ENCODE results near the gene VPS4A. TPM values are rescaled to one million over a fixed set of nuclear protein-coding genes. Genes with fewer than 3 reads are reported as not detected.

The VPS4A gene
- total and polyA plus RNA-seq, 7 donors = 38.1 to 76.2 (median 56.5) TPM

- peaks cover 4 to 75% of the 10 kb centered on the region in 2 donors for H3K36me3 ChIP-seq (ENCODE audit: insufficient read depth in 1 of 2, low read depth in 1 of 2)
- no peaks in the 10 kb centered on the region for H3K9me3 ChIP-seq
- ATAC-seq = no peak
- 64 to 69% (median 69%) methylated on average over 6 of the region's 6 CpGs for WGBS, 3 donors
- peak overlapping the region; percentile 92 for H3K4me3 ChIP-seq
- peaks cover 68% of the 10 kb centered on the region for H3K4me1 ChIP-seq
- DNase-seq = no peak
- intact Hi-C loops (cut with DNase I) = no loop called here
- TF ChIP-seq CTCF (IDR thresholded peaks at IDR 0.05) = no peak
- H3K27me3 ChIP-seq (ENCODE audit: insufficient read depth in 3 of 3, low read length in 2 of 3) = no peaks in the 10 kb centered on the region
- H3K27ac ChIP-seq = peak overlapping the region; percentile 98
These were observed 14.6 kb downstream of the VPS4A start for GRCh38 chr16:69325784-69326171.

GRCh38 chr16:69326172-69326873 is 15.2 kb downstream of the VPS4A start:
- TF ChIP-seq CTCF (IDR thresholded peaks at IDR 0.05) = no peak
- intact Hi-C loops (cut with DNase I) = no loop called here
- Histone ChIP-seq H3K27me3 (ENCODE audit: insufficient read depth in 3 of 3, low read length in 2 of 3) (no peaks in the 10 kb centered on the region), H3K9me3 (no peaks in the 10 kb centered on the region), H3K27ac (peak overlapping the region; percentile 98), H3K4me3 (peak overlapping the region; percentile 92), H3K36me3 (ENCODE audit: insufficient read depth in 1 of 2, low read depth in 1 of 2) (peaks cover 4 to 70% of the 10 kb centered on the region in 2 donors), H3K4me1 (peaks cover 71% of the 10 kb centered on the region)
- WGBS, 3 donors = 24 to 27% (median 24%) methylated on average over 7 of the region's 7 CpGs
- peak in 1 of 2 donors; percentile 68 for DNase-seq
- ATAC-seq = peak; percentile 52 to 68 (median 60)

- TF ChIP-seq CTCF (IDR thresholded peaks at IDR 0.05) = no peak
- no peaks in the 10 kb centered on the region for H3K27me3 ChIP-seq (ENCODE audit: insufficient read depth in 3 of 3, low read length in 2 of 3)
- no peak for ATAC-seq
- peaks cover 74% of the 10 kb centered on the region for H3K4me1 ChIP-seq
- intact Hi-C loops (cut with DNase I) = no loop called here
- no peak for DNase-seq
- H3K9me3 ChIP-seq = no peaks in the 10 kb centered on the region
- peak overlapping the region; percentile 92 for H3K4me3 ChIP-seq
- WGBS, 3 donors = 61 to 80% (median 69%) methylated on average over 14 of the region's 14 CpGs
- peak overlapping the region; percentile 98 for H3K27ac ChIP-seq
- peaks cover 0 to 70% of the 10 kb centered on the region in 2 donors for H3K36me3 ChIP-seq (ENCODE audit: insufficient read depth in 1 of 2, low read depth in 1 of 2)
These were observed 16.6 kb downstream of the VPS4A start for GRCh38 chr16:69327585-69328310.

GRCh38 chr16:69328854-69329316 is 17.7 kb downstream of the VPS4A start:
- H3K4me1 ChIP-seq = peaks cover 64% of the 10 kb centered on the region
- peak overlapping the region; percentile 98 for H3K27ac ChIP-seq

More at GRCh38 chr16:69328854-69329316, 17.7 kb downstream of the VPS4A start:
- Histone ChIP-seq H3K4me3 (peak overlapping the region; percentile 92), H3K9me3 (no peaks in the 10 kb centered on the region), H3K27me3 (ENCODE audit: insufficient read depth in 3 of 3, low read length in 2 of 3) (no peaks in the 10 kb centered on the region), H3K36me3 (ENCODE audit: insufficient read depth in 1 of 2, low read depth in 1 of 2) (peaks cover 0 to 70% of the 10 kb centered on the region in 2 donors)
- intact Hi-C loops (cut with DNase I) = no loop called here
- 21 to 34% (median 28%) methylated on average over 10 of the region's 10 CpGs for WGBS, 3 donors
- peak in 2 of 4 donors; percentile 7 to 22 for ATAC-seq
- TF ChIP-seq CTCF (IDR thresholded peaks at IDR 0.05) = no peak
- DNase-seq = no peak
